Endothelial cell of umbilical vein (primary cell): ENCODE measurements around the gene JPH2. TPM values are rescaled to one million over a fixed set of nuclear protein-coding genes. Genes with fewer than 3 reads are reported as not detected.

Experiments used
- BruUV-seq: library from RNA; stranded (reverse); fragments of 400-500 nt; replicated peaks from 2 replicates; lab custom pipeline; 2021; lab: Mats Ljungman, UMichigan
- CTCF ChIA-PET: fragments of 300-600, 350-600 bp; sonication (Branson Sonifier 250); formaldehyde crosslinking; loops from one replicate; lab custom pipeline; 2021; ENCODE audit warnings: antibody characterized with exemption, inconsistent platforms; lab: Charles Lee
- POLR2A ChIA-PET: fragments of 300-600, 350-600 bp; sonication (Branson Sonifier 250); formaldehyde crosslinking; loops from one replicate; lab custom pipeline; 2021; ENCODE audit warnings: antibody characterized with exemption, inconsistent platforms; lab: Charles Lee
- DNase-seq: peaks from one replicate; pipeline ENCODE4 v3.0.0-alpha.2; 2011; ENCODE audit warnings: low read depth, low spot score
- FAIRE-seq: peaks from 2 replicates; lab custom pipeline; 2011; peaks lifted over from hg19 to GRCh38; lab: Jason Lieb, UNC
- H2AFZ ChIP-seq: 2 replicates; pipeline ENCODE4 v1.6.0; 2012; ENCODE audit warnings: low read depth, low read length, control low read depth, inconsistent platforms
- H3K27ac ChIP-seq: 2 replicates; pipeline ENCODE4 v1.5.1; 2011; ENCODE audit warnings: low read depth, mild to moderate bottlenecking, control low read depth, low read length, moderate library complexity; ENCODE audit not compliant: insufficient read depth
- H3K27me3 ChIP-seq, 2 experiments: 2 replicates each; pipeline versions ENCODE4 v1.6.0 to v1.6.1; 2011; ENCODE audit warnings: low read length in 2 of 2, mixed read lengths in 1 of 2; ENCODE audit not compliant: control insufficient read depth in 2 of 2, insufficient read depth in 2 of 2
- H3K36me3 ChIP-seq, 2 experiments: 2 replicates in 1 of 2; 3 replicates in 1 of 2; pipeline ENCODE4 v1.5.1; 2011; ENCODE audit warnings: low read length in 2 of 2, mild to moderate bottlenecking in 1 of 2, moderate library complexity in 1 of 2; ENCODE audit not compliant: control insufficient read depth in 2 of 2, insufficient read depth in 2 of 2; ENCODE audit errors: extremely low read depth in 1 of 2
- H3K4me1 ChIP-seq: 3 replicates; pipeline ENCODE4 v1.5.1; 2011; ENCODE audit warnings: mild to moderate bottlenecking, low read length; ENCODE audit not compliant: control insufficient read depth, insufficient read depth; ENCODE audit errors: extremely low read depth
- H3K4me2 ChIP-seq: 2 replicates; pipeline ENCODE4 v1.6.1; 2011; ENCODE audit warnings: low read length, control low read depth, mixed read lengths; ENCODE audit not compliant: insufficient read depth
- H3K4me3 ChIP-seq, 3 experiments: fragments of 200-600 bp in 1 of 3; sonication (generic), shearing (Covaris generic) in 1 of 3; replicated peaks in 1 of 3; 2 replicates each; pipeline ENCODE4 v1.5.1; 2011 to 2016; ENCODE audit warnings: control low read depth in 3 of 3, low read length in 3 of 3, mild to moderate bottlenecking in 2 of 3, inconsistent platforms in 1 of 3, low read depth in 1 of 3, moderate library complexity in 1 of 3; ENCODE audit not compliant: insufficient read depth in 1 of 3
- H3K79me2 ChIP-seq: 2 replicates; pipeline ENCODE4 v1.6.0; 2012; ENCODE audit warnings: low read length, inconsistent platforms; ENCODE audit not compliant: control insufficient read depth, insufficient read depth
- H3K9ac ChIP-seq: replicated peaks from 2 replicates; pipeline ENCODE3; 2011; ENCODE audit warnings: low read length, control low read depth; ENCODE audit not compliant: insufficient read depth; ENCODE audit errors: extremely low read depth
- H3K9me1 ChIP-seq: replicated peaks from 3 replicates; pipeline ENCODE4 v1.6.0; 2011; ENCODE audit warnings: mild to moderate bottlenecking, low read length; ENCODE audit not compliant: control insufficient read depth, insufficient read depth; ENCODE audit errors: extremely low read depth
- H3K9me3 ChIP-seq: replicated peaks from 2 replicates; pipeline ENCODE4 v1.5.1; 2012; ENCODE audit warnings: low read length, inconsistent platforms; ENCODE audit not compliant: control insufficient read depth, insufficient read depth
- H4K20me1 ChIP-seq: replicated peaks from 2 replicates; pipeline ENCODE3; 2011; ENCODE audit warnings: mild to moderate bottlenecking, low read length; ENCODE audit not compliant: control insufficient read depth, insufficient read depth; ENCODE audit errors: extremely low read depth
- EZH2 ChIP-seq: IDR thresholded peaks from 2 replicates; pipeline ENCODE4 v1.6.1; 2012; ENCODE audit warnings: borderline replicate concordance, low read depth, mild to moderate bottlenecking, moderate library complexity, low read length, inconsistent platforms; ENCODE audit not compliant: severe bottlenecking
- FOS ChIP-seq: IDR thresholded peaks from 2 replicates; pipeline ENCODE4 v1.6.1; 2011; ENCODE audit warnings: mild to moderate bottlenecking, low read length, moderate library complexity, borderline replicate concordance; ENCODE audit not compliant: insufficient read depth
- GATA2 ChIP-seq: IDR thresholded peaks from 2 replicates; pipeline ENCODE4 v1.7.0; 2011; ENCODE audit warnings: low read depth, mild to moderate bottlenecking, moderate library complexity, mixed read lengths, low read length; ENCODE audit not compliant: insufficient read length, insufficient read depth
- JUN ChIP-seq: IDR thresholded peaks from 2 replicates; pipeline ENCODE4 v1.6.1; 2011; ENCODE audit warnings: borderline replicate concordance, low read depth; ENCODE audit not compliant: insufficient read length, insufficient read depth
- MYC ChIP-seq: IDR thresholded peaks from one replicate; pipeline ENCODE4 v1.6.1; 2011; ENCODE audit warnings: mild to moderate bottlenecking, low read depth, low read length
- POLR2A ChIP-seq: IDR thresholded peaks from 2 replicates; pipeline ENCODE4 v1.6.1; 2012; ENCODE audit warnings: low read depth, mild to moderate bottlenecking, control low read depth, low read length
- POLR2AphosphoS5 ChIP-seq: IDR thresholded peaks from 2 replicates; pipeline ENCODE4 v1.6.1; 2012; ENCODE audit warnings: low read depth, mild to moderate bottlenecking, control low read depth, low read length, moderate library complexity; ENCODE audit not compliant: insufficient read depth
- dilution Hi-C: fragments of 300-500 bp; cut with MboI; formaldehyde crosslinking; loops from one replicate; pipeline ENCODE4 v1.15.0; 2019; ENCODE audit warnings: low sequenced_read_pairs; ENCODE audit not compliant: extremely low pct_ligation_motif_present
- intact Hi-C: fragments of 100-400 bp; cut with micrococcal nuclease; formaldehyde crosslinking; loops from one replicate; pipeline ENCODE4 v1.10.0; 2022
- polyA plus RNA-seq, 4 experiments: library from polyadenylated mRNA; depleted of rRNA in 3 of 4; stranded (reverse) in 3 of 4; unstranded in 1 of 4; fragments of >200 nt; gene quantifications; 2 replicates each; pipeline versions ENCODE4 v1.2.1 to v1.2.3, GENCODE V29; 2011 to 2012; ENCODE audit warnings: missing spikeins in 1 of 4
- total RNA-seq: library from RNA; stranded (reverse); gene quantifications from 2 replicates; pipeline ENCODE4 v1.2.3, GENCODE V29; 2021
- TF ChIP-seq, protein P1 (sequence below): IDR thresholded peaks from 2 replicates; pipeline ENCODE4 v1.6.1; 2011; ENCODE audit not compliant: insufficient read depth, insufficient read length
- TF ChIP-seq, protein P2 (sequence below), 2 donors: IDR thresholded peaks; 1 replicate in 1 of 2; 2 replicates in 1 of 2; pipeline ENCODE4 v1.5.1; 2011; ENCODE audit warnings: low read length in 2 of 2, mild to moderate bottlenecking in 2 of 2, moderate library complexity in 2 of 2, control low read depth in 1 of 2, inconsistent platforms in 1 of 2, low read depth in 1 of 2; ENCODE audit not compliant: insufficient read depth in 1 of 2; ENCODE audit errors: extremely low read depth in 1 of 2

The JPH2 gene
- total and polyA plus RNA-seq, 2 donors (not counting 3 experiments of a cell fraction or from before 2014, with no cell fraction given): not detected

DNA sequence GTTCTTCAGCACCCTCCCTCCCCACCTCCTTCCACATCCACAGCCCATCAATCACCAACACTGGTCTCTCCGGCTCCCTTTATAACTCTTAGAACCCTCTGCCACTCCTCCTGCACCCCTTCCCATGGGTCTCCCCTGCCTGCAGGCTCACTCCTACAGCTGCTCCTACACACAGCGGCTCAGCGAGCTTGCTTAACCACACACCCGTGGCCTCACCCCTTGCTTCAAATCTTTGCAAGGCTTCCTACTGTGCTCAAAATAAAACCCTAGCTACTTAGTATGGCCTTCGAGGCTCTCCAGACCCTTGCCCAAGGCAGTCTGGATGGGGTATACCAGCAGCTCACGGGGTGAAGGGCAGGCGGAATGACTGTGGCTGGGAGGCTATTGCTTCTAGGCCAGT is 63.7 kb downstream of the JPH2 start:
- Histone ChIP-seq H2AFZ (no peak overlapping the region), H4K20me1 (no peaks in the 10 kb centered on the region), H3K4me3 (no peak overlapping the region), H3K9me3 (no peaks in the 10 kb centered on the region), H3K9ac (no peak overlapping the region), H3K9me1 (no peaks in the 10 kb centered on the region), H3K79me2 (no peaks in the 10 kb centered on the region), H3K4me1 (no peaks in the 10 kb centered on the region), H3K4me2 (no peak overlapping the region), H3K36me3 (no peaks in the 10 kb centered on the region), H3K27ac (no peak overlapping the region), H3K27me3 (peaks cover 0 to 9% of the 10 kb centered on the region in 2 experiments)
- TF ChIP-seq, protein P1, sequence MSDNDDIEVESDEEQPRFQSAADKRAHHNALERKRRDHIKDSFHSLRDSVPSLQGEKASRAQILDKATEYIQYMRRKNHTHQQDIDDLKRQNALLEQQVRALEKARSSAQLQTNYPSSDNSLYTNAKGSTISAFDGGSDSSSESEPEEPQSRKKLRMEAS: no peak
- no peak for TF ChIP-seq FOS
- no peak for TF ChIP-seq JUN
- TF ChIP-seq POLR2AphosphoS5: no peak
- no peak for TF ChIP-seq GATA2
- DNase-seq (no peak), FAIRE-seq (no peak)
- BruUV-seq: no TSS peak
- ChIA-PET CTCF (interaction anchor here (1.4 kb wide), 1 partner anchor 66 kb away, joined by 8 read pairs; no protein-coding TSS in a partner anchor), POLR2A (no interaction called here)
- intact Hi-C loops (no loop called here), dilution Hi-C loops (no loop called here)

DNA sequence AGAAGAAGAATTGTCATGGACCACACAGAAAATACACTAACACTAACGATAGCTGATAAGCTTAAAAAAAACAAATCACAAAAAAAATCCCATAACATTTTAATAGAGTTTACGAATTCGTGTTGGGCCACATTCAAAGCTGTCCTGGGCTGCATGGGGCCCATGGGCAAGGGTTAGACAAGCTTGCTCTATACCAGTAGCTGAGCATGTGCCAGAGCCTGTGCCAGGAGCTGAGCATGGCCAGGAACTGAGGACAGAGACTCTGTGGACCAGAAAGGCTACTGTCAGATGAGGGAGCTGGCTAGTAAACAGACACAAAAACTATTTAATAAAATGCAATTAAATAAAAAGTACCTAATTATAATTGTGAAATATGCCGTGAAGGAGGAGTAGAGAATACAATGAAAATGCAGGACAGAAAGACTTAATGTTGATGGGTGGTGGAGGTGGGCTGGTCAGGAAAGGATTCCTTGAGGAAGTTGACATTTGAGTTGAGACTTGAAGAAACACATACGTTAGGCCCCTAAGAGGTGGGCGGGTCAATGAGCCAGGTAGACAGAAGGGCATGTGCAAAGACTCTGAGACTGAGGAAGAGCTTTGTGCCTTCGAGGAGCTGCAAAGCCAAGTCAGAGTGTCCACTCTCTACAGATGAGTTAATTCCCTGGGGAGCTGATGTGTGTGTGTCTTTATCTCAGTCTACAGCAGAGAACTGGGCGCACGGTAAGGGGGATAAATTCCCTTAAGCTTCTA is 66.1 kb downstream of the JPH2 start:
- Histone ChIP-seq H3K9me1 (no peaks in the 10 kb centered on the region), H3K4me3 (no peak overlapping the region), H4K20me1 (no peaks in the 10 kb centered on the region), H3K4me2 (no peak overlapping the region), H3K9ac (no peak overlapping the region), H3K4me1 (no peaks in the 10 kb centered on the region), H3K79me2 (no peaks in the 10 kb centered on the region), H3K36me3 (no peaks in the 10 kb centered on the region), H3K9me3 (no peaks in the 10 kb centered on the region), H2AFZ (no peak overlapping the region), H3K27ac (no peak overlapping the region), H3K27me3 (peaks cover 3 to 14% of the 10 kb centered on the region in 2 experiments)
- BruUV-seq: no TSS peak
- POLR2A ChIA-PET: no interaction called here
- TF ChIP-seq FOS (no peak), GATA2 (no peak), POLR2A (no peak), POLR2AphosphoS5 (no peak), EZH2 (no peak), JUN (no peak), MYC (no peak)
- TF ChIP-seq, protein P1: no peak
- TF ChIP-seq, protein P2, sequence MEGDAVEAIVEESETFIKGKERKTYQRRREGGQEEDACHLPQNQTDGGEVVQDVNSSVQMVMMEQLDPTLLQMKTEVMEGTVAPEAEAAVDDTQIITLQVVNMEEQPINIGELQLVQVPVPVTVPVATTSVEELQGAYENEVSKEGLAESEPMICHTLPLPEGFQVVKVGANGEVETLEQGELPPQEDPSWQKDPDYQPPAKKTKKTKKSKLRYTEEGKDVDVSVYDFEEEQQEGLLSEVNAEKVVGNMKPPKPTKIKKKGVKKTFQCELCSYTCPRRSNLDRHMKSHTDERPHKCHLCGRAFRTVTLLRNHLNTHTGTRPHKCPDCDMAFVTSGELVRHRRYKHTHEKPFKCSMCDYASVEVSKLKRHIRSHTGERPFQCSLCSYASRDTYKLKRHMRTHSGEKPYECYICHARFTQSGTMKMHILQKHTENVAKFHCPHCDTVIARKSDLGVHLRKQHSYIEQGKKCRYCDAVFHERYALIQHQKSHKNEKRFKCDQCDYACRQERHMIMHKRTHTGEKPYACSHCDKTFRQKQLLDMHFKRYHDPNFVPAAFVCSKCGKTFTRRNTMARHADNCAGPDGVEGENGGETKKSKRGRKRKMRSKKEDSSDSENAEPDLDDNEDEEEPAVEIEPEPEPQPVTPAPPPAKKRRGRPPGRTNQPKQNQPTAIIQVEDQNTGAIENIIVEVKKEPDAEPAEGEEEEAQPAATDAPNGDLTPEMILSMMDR (IDR thresholded peaks at IDR 0.05; ENCODE audit: extremely low read depth in 1 of 2, insufficient read depth in 1 of 2, low read depth in 1 of 2, low read length in 2 of 2): no peak
- FAIRE-seq: no peak
- no peak for DNase-seq
- intact Hi-C loops (no loop called here), dilution Hi-C loops (no loop called here)
- CTCF ChIA-PET: interaction anchor here (0.5 to 6.5 kb wide), 5 partner anchors 9 to 1192 kb away, joined by 3 to 423 read pairs (median 4); partner anchors contain the start of genes FITM2 and JPH2
